ENCODE results near the gene GSTCD.
"Not testable (repeated sequence)": the region's sequence is repeated elsewhere in the genome, so short reads cannot be mapped to it uniquely, and the experiment has no call there.

DNA sequence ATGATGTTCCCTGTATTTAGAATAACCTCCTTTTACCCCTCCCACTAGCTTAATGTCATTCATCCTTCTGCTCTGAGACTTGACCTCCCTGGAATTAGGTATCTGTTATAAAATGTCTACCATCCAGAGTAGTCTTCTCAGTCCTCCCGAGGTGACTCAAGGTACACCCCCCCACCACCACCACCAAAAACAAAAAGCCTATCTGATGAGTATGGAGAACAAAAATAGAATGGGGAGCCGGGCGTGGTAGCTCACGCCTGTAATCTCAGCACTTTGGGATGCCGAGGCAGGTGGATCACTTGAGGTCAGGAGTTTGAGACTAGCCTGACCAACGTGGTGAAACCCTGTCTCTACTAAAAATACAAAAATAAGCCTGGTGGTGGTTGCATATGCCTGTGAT lies 139.8 kb downstream of the GSTCD start:
- TF ChIP-seq, protein P1, sequence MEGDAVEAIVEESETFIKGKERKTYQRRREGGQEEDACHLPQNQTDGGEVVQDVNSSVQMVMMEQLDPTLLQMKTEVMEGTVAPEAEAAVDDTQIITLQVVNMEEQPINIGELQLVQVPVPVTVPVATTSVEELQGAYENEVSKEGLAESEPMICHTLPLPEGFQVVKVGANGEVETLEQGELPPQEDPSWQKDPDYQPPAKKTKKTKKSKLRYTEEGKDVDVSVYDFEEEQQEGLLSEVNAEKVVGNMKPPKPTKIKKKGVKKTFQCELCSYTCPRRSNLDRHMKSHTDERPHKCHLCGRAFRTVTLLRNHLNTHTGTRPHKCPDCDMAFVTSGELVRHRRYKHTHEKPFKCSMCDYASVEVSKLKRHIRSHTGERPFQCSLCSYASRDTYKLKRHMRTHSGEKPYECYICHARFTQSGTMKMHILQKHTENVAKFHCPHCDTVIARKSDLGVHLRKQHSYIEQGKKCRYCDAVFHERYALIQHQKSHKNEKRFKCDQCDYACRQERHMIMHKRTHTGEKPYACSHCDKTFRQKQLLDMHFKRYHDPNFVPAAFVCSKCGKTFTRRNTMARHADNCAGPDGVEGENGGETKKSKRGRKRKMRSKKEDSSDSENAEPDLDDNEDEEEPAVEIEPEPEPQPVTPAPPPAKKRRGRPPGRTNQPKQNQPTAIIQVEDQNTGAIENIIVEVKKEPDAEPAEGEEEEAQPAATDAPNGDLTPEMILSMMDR (conservative IDR thresholded peaks at IDR 0.05 in 1 of 2, IDR thresholded peaks at IDR 0.05 in 1 of 2; ENCODE audit: low read depth in 1 of 2, low read length in 2 of 2), result not testable (repeated sequence)
- not testable (repeated sequence) for TF ChIP-seq EZH2 (IDR thresholded peaks at IDR 0.05; ENCODE audit: low read length, missing control alignments)

Measured in fibroblast of lung (primary cell).